Smooth muscle cell (in vitro differentiated cells): Measurements from ENCODE around the gene CACNA1B. TPM values are rescaled to one million over a fixed set of nuclear protein-coding genes. Genes with fewer than 3 reads are reported as not detected.

Experiments
- DNase-seq: peaks from one replicate; lab custom pipeline; 2025; ENCODE audit not compliant: unreplicated experiment; lab: John Stamatoyannopoulos, UW
- H2AFZ ChIP-seq: fragments of 200-600 bp; sonication (generic); 2 replicates; pipeline ENCODE4 v1.6.0; 2016; ENCODE audit warnings: antibody characterized with exemption, low read depth, mild to moderate bottlenecking
- H3F3A ChIP-seq: fragments of 200-600 bp; sonication (generic); 2 replicates; pipeline ENCODE4 v1.6.0; 2017; ENCODE audit warnings: antibody characterized with exemption, low read depth
- H3K27ac ChIP-seq: fragments of 200-600 bp; sonication (generic); 2 replicates; pipeline ENCODE4 v1.5.1; 2016; ENCODE audit warnings: low read depth, mild to moderate bottlenecking
- H3K27me3 ChIP-seq: fragments of 200-600 bp; sonication (generic); 2 replicates; pipeline ENCODE4 v1.6.1; 2016; ENCODE audit warnings: low read depth, mild to moderate bottlenecking
- H3K36me3 ChIP-seq: fragments of 200-600 bp; sonication (generic); 2 replicates; pipeline ENCODE4 v1.5.1; 2016; ENCODE audit warnings: low read depth
- H3K4me1 ChIP-seq: fragments of 200-600 bp; sonication (generic); 2 replicates; pipeline ENCODE4 v1.5.1; 2016; ENCODE audit warnings: low read depth
- H3K4me2 ChIP-seq: fragments of 200-600 bp; sonication (generic); 2 replicates; pipeline ENCODE4 v1.6.0; 2016; ENCODE audit warnings: mild to moderate bottlenecking
- H3K4me3 ChIP-seq: fragments of 200-600 bp; sonication (generic); 2 replicates; pipeline ENCODE4 v1.5.1; 2016; ENCODE audit warnings: mild to moderate bottlenecking
- H3K79me2 ChIP-seq: fragments of 200-600 bp; sonication (generic); 2 replicates; pipeline ENCODE4 v1.6.0; 2016; ENCODE audit warnings: low read depth, mild to moderate bottlenecking
- H3K9ac ChIP-seq: fragments of 200-600 bp; sonication (generic); 2 replicates; pipeline ENCODE4 v1.6.0; 2016; ENCODE audit warnings: low read depth
- H3K9me3 ChIP-seq: fragments of 200-600 bp; sonication (generic); replicated peaks from 2 replicates; pipeline ENCODE4 v1.5.1; 2016; ENCODE audit warnings: low read depth
- H4K20me1 ChIP-seq: fragments of 200-600 bp; sonication (generic); 2 replicates; pipeline ENCODE4 v1.6.0; 2016; ENCODE audit warnings: low read depth
- WGBS: methylation state at CpG from one replicate; pipeline ENCODE4 v1.1.7; 2016; ENCODE audit warnings: low lambda C conversion rate; 5-methylcytosine and 5-hydroxymethylcytosine counted together
- polyA plus RNA-seq: library from polyadenylated mRNA; unstranded; fragments of >200 nt; fragmentation: Nextera tagmentation; extraction: Ambion mirVana; gene quantifications from 2 replicates; pipeline ENCODE4 v1.2.1, GENCODE V29; 2016
- total RNA-seq: library from RNA; depleted of rRNA; stranded (reverse); fragments of >200 nt; gene quantifications from 2 replicates; pipeline ENCODE4 v1.2.3, GENCODE V29; 2014
- TF ChIP-seq, protein P1 (sequence below): fragments of 200-600 bp; sonication (generic); IDR thresholded peaks from 2 replicates; pipeline ENCODE4 v1.5.1; 2017; ENCODE audit warnings: borderline replicate concordance, mild to moderate bottlenecking, antibody characterized with exemption; ENCODE audit not compliant: insufficient read depth, poor library complexity, severe bottlenecking

Gene CACNA1B
- total and polyA plus RNA-seq, 2 experiments from 2014 or later: 0.09 to 0.23 TPM

DNA sequence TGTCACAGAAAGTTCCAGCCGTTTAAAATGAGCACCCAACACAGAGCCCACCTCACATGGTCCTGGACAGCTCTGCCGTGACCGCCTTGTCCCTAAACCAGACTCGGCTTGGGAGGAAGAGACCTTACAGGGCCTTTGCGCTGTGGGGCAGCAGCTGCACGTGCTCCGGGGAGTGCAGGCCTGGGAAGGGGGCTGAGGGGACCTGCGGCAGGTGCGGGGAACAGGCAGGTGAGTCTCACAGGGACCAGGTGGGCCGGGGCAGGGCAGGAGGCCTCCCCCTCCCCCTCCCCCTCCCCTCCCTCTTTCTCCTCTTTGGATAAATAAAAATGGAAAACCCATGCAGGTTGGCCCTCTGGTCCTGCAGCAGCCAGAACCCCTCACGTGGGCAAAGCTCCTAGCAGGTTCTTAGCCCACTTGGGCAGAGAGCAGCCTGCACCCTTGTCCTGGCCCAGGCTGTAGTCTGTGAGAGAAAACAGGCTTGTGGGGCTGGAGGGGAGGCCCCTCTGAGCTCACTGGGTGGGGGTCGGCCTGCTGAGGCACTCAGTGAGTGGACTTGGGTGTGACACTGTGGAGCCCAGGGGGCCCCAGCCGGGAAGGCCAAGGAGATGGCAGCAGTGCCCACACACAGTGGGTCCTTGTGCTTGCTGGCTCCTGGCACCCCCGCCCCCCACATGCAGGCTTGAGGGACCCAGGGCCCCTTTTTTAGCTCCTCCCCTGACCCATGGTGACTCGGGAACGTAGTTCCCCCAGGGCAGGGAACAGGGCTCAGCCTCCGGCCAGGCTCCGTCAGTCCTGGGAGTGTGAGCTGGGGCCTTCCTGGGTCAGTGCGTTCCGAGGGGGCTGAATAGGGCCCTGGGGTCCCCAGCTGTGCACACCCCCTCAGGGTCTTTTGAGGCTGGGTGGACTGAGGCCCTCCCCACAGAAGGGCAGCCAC is 40.0 kb upstream of the CACNA1B start:
- 96% methylated on average over 19 of the region's 20 CpGs for WGBS
- H3F3A ChIP-seq: no peaks in the 10 kb centered on the region
- no peaks in the 10 kb centered on the region for H3K4me1 ChIP-seq
- H3K27me3 ChIP-seq: no peaks in the 10 kb centered on the region
- no peak overlapping the region for H3K4me3 ChIP-seq
- no peak overlapping the region for H3K27ac ChIP-seq
- no peak overlapping the region for H2AFZ ChIP-seq
- H3K9me3 ChIP-seq: no peaks in the 10 kb centered on the region
- TF ChIP-seq, protein P1, sequence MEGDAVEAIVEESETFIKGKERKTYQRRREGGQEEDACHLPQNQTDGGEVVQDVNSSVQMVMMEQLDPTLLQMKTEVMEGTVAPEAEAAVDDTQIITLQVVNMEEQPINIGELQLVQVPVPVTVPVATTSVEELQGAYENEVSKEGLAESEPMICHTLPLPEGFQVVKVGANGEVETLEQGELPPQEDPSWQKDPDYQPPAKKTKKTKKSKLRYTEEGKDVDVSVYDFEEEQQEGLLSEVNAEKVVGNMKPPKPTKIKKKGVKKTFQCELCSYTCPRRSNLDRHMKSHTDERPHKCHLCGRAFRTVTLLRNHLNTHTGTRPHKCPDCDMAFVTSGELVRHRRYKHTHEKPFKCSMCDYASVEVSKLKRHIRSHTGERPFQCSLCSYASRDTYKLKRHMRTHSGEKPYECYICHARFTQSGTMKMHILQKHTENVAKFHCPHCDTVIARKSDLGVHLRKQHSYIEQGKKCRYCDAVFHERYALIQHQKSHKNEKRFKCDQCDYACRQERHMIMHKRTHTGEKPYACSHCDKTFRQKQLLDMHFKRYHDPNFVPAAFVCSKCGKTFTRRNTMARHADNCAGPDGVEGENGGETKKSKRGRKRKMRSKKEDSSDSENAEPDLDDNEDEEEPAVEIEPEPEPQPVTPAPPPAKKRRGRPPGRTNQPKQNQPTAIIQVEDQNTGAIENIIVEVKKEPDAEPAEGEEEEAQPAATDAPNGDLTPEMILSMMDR: no peak
- no peak for DNase-seq
- H3K36me3 ChIP-seq: peaks cover 10% of the 10 kb centered on the region
- H3K79me2 ChIP-seq: no peaks in the 10 kb centered on the region
- no peak overlapping the region for H3K4me2 ChIP-seq
- peaks cover 16% of the 10 kb centered on the region for H4K20me1 ChIP-seq
- no peak overlapping the region for H3K9ac ChIP-seq

DNA sequence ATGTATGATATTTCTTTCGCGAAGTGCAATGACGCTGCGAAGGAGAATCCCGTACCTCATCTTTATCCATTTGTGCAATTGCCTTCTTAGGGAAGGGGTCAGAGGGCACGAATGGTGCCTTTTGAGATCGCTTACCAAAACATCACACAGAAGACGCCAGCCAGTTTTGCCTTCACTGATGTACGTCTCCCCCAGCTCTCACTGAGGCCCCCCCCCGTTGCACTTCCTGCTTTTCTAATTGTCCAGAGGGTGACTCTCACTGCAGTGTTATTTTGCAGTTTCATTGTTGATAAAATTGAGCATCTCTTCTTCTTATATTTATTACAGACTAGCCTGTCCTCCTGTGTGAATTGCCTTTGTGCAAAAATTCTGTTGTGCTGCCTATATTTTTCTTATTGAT is 39.0 kb upstream of the CACNA1B start:
- Histone ChIP-seq H3K9ac (no peak overlapping the region), H3K36me3 (peaks cover 10% of the 10 kb centered on the region), H3K4me2 (no peak overlapping the region), H3K27ac (no peak overlapping the region), H3K4me3 (no peak overlapping the region), H3K27me3 (no peaks in the 10 kb centered on the region), H3K79me2 (no peaks in the 10 kb centered on the region), H2AFZ (no peak overlapping the region), H3K9me3 (no peaks in the 10 kb centered on the region), H3F3A (no peaks in the 10 kb centered on the region), H3K4me1 (no peaks in the 10 kb centered on the region), H4K20me1 (peaks cover 6% of the 10 kb centered on the region)
- no peak for DNase-seq
- 97% methylated on average over 10 of the region's 10 CpGs for WGBS
- TF ChIP-seq, protein P1: no peak

DNA sequence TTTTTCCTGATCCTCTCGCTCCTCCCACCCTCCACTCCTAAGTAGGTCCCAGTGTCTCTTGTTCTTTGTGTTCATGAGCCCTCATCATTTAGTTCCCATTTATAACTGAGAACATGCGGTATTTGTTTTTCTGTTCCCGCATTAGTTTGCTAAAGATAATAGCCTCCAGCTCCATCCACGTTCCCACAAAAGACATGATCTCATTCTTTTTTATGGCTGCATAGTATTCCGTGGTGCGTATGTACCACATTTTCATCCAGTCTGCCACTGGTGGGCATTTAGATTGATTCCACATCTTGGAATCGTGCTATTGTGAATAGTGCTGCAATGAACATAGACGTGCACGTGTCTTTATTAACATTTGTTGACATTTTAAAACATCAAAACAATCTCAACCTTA is 34.2 kb upstream of the CACNA1B start:
- H3K9me3 ChIP-seq: no peaks in the 10 kb centered on the region
- H3K27me3 ChIP-seq: no peaks in the 10 kb centered on the region
- WGBS: 85% methylated on average over 9 of the region's 9 CpGs

More for the DNA sequence above, 34.2 kb upstream of the CACNA1B start:
- TF ChIP-seq, protein P1: no peak
- Histone ChIP-seq H4K20me1 (no peaks in the 10 kb centered on the region), H3K9ac (no peak overlapping the region), H3K4me3 (no peak overlapping the region), H3K36me3 (no peaks in the 10 kb centered on the region), H3K79me2 (no peaks in the 10 kb centered on the region), H3F3A (no peaks in the 10 kb centered on the region), H3K27ac (no peak overlapping the region), H3K4me2 (no peak overlapping the region), H2AFZ (no peak overlapping the region), H3K4me1 (no peaks in the 10 kb centered on the region)
- DNase-seq: no peak
